SK-N-DZ (cell line): ENCODE results near the gene SOCS7.
"Not testable (repeated sequence)": the region's sequence is repeated elsewhere in the genome, so short reads cannot be mapped to it uniquely, and the experiment has no call there.

Experiments used
- DNase-seq: peaks from one replicate; pipeline ENCODE4 v3.0.0-alpha.2; 2015; ENCODE audit warnings: low spot score

The SOCS7 gene

DNA sequence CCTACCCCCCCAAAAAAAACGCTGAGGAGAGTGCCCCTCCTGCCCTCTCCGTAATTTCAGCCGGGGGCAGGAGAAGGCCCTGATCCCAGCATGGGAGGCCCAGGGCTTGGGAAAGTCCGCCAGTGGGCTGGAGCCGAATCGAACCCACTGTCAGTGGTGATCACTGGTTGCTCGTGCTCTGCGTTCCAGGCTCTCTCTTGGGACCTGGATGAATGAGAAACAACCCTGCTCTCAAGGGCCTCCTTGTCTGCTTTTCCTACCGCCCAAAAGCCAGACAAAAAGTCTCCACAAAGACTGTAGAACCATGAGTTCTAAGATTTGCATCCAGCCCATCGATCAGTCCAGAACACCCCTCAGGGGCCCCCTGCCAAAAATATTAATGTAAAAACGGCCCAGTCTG, 84.7 kb downstream of the SOCS7 start:
- no peak for DNase-seq

DNA sequence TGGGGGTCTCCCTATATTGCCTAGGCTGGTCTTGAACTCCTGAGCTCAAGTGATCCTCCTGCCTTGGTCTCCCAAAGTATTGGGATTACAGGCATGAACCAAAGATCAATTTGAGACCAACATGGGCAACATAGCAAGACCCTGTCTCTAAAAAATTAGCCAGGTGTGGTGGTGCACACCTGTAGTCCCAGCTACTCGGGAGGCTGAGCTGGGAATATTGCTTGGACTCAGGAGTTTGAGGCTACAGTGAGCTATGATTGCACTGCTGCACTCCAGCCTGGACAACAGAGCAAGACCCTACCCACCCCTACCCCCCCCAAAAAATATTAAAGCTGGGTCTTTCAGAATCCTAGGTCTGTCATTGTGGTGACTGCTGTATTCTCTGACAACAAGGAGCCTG, 85.7 kb downstream of the SOCS7 start:
- DNase-seq = not testable (repeated sequence)

DNA sequence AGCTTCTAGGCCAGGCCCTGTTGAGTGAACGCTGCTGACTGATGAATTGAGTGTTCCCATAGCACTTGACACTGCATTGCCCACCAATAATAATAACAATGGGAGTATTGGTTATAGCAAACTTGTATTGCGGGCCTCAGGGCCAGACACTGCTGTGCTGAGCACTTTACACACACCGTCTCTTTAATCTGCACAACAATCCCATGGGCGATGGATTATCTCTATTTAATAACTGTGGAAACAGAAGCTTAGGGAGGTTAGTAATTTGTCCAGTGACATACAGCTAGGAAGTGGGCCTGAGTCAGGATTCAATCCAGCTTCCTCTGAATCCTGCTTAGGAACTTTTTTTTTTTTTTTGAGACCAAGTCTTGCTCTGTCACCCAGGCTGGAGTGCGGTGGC, 87.8 kb downstream of the SOCS7 start:
- DNase-seq = no peak

DNA sequence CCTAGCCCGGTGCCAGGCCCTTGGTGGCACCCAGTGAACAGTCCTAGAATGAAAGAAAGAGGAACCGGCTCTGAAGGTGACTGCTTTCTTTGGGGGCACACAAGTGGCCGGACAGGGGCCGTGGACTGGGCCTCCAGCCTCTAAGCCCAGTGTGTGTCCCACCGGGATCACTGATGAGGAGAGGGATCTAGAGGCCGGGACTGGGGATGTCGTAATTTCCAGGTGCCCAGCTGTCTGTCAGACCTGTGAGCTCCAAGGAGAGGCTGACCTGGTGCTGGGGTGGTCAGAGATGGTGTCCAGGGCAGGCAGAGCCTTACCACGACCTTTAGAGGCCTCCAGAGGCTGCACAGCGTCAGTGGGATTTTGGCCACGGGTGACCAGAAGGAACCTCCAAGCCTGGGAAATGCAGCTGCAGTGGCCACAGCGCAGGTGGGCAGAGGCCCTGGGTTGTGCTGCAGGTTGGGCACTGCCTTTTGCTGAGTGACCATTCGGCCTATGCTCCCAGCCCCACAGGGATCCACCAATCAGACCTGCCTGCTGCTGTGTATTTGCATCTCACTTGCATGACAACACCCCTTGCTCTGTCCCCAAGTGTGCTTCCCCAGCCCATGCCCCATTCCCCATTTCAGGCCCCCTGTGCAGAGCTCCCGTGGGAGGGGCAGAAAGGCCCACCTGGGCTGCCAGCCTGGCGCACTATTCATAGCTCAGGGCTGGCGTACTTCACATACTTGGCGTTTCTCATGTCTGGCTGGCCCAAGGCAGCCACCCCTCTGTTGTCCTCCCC, 89.2 kb downstream of the SOCS7 start:
- no peak for DNase-seq

DNA sequence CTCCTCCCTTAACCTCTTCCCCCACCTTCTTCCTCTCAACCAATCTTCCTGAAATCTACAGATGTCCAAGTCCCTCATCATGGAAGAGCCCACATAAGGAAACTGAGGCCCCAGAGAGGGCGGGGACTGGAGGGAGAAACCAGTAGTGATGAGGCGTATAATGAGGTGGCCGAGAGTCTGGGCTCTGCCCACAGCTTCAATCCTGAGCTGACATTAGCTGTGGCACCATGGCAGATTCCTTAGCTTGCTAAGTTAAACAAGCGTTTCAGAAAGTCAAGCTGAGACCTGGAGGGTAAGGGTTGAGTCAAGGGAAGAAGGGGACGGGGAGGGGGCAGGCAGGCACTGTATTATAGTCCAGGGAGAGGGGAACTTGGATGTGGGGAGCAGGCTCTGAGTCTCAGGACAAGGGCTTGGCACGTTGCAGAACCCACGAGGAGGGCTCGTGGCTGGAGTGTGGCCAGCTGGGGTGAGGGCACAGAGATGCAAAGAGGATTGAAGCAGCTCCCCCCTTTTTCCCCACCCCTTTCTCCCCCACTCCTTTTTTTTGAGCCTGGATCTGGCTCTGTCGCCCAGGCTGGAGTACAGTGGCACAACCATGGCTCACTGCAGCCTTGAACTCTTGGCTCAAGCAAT, 89.9 kb downstream of the SOCS7 start:
- no peak for DNase-seq

DNA sequence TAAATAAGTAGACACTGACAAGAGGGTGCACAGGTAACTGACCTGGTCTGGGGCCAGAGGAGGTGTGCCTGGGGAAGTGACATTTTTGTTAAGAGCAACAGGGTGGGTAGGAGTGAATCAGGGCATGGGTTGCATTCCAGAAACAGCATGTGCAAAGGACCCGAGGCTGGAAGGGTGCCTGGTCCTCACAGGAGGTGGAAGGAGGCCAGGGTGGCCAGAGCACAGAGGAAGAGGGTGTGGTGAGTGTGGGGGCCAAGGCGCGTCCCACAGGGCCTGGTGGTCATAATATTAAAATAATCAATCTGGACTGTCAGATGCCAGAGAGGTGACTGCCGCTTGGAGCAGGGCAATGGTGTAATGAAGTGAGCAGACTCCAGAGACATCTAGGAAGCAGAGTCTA, 90.9 kb downstream of the SOCS7 start:
- DNase-seq = no peak

DNA sequence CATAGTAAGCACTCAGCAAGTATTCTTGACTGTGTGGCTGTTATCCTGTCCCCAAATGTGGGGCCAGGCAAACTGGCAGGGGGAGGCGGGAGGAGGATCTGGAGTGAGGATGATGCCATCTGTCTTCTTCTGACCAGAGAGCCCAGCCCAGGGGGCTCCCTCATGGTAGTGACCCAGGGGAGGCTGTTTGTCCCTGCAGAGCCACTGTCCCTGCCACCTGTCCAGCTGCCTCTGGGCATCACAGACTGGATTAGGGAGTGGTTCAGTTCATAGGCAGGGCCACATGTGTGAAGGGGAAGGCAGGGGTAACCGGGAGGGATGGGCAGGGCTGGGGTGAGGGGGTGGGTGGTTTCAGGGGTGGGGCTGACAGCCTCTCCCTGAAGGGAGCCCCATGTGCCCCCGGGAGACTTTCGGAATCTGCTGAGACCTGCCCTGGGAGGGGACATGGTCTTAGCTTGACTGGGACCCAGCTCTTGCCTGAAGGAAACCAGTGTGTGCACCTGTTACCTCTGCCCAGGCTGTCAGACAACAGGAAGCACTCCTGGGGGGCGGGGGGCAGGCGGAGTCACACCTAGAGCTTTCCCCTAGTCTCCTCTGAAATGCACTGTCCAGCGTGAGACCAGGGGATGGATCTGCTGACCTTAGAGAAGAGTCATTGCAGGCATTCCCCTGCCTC, 91.8 kb downstream of the SOCS7 start:
- DNase-seq = no peak

DNA sequence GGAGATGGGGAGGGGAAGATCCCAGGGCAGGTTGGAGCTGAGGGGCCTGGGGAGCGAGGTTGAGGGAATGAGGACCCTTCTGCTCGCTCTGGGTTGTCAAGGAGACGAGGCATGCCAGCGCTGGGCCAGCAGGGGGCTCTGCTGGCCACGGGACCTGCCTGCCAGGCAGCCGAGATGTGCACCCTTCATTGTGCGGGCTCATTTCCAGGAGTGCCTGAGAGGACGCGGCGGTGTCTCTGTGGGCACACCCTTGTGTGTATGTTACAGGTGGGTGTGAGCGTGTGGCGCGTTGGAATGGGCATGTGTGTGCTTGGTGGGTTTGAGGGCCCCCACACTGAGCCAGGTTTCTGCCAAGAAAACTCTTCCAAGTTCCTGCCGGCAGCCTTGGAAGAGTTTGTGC, 92.5 kb downstream of the SOCS7 start:
- DNase-seq = peak; percentile 70

DNA sequence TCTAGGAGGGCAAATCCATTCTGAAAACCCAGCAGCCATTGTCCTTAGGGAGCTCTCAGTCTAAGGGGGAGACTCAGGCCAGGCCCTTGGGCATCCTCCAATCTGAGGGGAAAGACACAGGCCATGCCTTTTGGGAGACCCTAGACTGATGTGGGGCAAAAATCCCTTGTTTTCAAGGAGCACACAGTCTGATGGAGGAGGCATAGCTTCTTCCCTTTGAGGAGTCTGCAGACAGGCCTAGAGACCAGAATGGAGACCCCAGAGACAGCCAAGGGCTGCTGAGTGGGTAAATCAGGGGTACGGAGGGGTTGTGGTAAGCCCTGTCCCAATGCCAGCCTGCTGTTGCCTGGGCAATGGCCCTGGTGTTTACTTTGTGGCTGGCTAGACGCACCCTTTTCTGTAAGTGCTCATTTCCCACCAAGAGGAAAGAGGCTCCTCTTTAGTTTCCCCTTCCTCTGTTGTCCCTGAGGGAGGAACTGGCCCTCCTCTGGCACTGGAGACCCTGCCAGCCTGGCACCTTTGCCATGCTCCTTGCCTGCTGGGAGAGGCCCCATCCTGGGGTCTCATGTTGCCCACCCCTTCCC, 96.0 kb downstream of the SOCS7 start:
- DNase-seq = no peak

DNA sequence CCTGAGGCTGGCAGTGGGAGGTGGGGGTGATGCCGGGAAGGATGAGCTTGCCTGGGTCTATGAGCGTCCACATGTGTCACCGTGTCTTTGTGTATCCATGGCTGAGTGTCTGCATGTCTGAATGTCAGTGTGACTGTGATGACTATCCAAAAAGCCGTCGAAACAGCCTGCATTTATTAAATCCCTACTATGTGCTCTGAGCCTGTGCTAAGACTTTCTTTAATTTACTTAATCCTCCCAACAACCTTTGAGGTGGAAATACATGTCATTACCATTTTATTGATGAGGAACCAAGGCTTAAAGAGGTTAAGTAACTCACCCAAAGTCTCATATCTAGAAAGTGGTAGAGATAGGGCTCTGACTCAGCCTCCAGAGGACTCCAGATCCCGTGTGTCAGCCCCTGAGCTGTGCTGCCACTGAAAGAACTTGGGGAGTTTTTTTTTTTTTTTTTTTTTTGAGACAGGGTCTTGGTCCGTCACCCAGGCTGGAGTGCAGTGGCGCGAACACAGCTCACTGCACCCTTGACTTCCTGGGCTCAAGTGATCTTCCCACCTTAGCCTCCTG, 96.6 kb downstream of the SOCS7 start:
- no peak for DNase-seq

DNA sequence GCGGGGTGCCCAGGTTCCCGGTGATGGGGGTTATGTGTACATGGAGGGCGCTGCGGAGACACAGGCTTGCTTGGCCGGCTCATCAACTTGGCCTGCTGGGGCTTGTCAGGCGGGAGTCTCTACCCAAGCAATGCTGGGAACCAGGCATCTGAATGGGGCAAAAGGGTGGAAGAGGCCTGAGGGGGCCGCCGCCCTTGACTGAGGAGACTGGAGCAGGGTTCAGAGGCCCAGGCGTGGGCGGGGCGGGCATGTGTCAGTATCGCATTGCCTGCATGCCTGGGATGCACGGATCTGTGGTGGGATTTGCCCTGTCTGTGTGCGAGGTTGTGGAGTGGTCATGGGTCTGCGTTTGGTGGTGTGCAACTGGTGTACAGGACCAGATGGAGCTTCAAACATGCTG, 97.7 kb downstream of the SOCS7 start:
- no peak for DNase-seq

DNA sequence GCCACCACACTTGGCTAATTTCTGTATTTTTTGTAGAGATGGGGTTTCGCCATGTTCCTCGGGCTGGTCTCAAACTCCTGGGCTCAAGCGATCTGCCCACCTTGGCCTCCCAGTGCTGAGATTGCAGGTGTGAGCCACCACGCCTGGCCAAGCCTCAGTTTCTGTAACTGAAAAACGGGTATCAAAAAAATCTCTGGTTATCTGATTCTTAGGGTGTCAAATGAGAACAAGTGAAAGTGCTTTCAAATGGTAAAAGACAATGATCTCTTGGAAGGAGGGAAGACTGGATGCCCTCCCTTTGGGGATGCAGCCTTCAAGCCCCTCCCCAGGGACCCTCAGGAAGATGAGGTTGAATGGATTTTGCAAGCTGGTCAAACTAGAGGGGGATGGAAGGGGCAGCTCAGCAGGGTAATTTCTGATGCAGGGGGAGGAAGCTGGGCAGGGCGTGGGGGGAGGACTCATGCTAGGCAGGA, 98.9 kb downstream of the SOCS7 start:
- no peak for DNase-seq

DNA sequence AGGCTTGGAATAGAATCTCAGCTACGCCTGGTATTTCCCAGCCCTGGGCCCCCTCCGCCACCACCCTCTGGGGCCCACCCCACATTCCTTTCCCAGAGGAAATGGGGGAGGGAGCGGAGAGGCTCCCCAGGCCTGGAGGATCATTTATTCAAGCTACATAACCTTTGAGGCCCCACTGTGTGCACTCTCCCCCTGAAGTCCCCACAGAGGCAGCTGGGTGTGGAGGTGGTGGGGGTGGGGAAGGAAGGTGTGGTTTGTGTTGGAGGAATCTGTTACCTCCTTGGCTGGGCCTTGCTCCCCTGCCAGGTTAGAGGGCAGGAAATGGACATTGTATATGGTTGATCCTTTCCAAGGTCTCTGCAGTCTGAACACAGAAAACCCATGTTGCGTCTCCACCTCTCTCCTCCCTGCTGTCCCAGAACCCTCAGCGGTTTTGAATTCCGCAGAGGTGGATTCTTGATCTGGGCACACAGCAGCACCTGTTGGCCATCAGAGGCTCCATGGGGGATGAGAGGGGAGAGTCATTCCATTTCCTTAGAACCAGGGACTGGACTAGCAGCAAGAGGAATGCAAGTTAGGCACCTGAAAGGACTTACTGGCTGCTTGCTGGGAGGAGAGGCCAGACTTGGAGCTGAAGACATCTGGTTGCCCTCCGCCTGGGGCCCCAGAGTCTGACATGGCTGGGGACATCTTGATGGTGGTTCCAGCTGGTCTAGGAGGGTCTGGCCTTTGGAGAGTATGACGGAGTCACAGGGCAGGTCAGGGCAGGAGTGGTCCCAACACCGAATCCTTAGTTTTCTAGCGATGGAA, 99.6 kb downstream of the SOCS7 start:
- no peak for DNase-seq

DNA sequence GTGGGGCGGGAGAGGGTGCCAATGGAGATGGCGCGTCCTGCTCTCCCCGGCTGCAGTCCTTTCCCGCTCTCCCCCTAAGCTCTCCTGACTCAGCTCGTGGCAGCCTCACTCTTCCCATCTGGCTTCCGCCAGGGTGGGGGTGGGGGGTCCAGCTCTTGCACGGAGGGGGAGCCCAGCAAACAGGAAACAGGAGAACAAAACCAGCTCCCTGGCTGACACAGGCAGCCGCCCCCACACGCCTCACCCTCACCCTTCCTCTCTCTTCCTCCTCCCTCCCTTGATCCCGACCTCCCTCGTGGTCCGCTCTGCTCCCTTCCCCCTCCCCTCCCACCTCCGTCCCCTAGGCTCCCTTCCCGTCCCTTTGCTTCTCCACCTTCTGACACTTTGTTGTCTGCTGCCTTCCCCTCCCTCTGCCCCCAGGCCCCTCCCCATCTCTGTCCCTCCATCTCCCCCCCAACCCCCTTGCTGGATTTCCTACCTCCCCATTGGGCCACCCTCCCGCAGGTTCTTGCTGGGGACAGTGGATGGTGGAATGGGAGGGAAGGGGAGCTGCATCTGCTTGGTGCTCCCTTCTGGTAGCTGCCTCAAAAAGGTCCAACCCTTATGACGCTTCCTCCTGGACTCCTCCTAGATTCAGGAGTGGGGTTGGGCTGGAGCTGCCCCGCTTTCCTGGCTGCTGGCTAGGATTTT, 100.3 kb downstream of the SOCS7 start:
- DNase-seq = peak; percentile 41

DNA sequence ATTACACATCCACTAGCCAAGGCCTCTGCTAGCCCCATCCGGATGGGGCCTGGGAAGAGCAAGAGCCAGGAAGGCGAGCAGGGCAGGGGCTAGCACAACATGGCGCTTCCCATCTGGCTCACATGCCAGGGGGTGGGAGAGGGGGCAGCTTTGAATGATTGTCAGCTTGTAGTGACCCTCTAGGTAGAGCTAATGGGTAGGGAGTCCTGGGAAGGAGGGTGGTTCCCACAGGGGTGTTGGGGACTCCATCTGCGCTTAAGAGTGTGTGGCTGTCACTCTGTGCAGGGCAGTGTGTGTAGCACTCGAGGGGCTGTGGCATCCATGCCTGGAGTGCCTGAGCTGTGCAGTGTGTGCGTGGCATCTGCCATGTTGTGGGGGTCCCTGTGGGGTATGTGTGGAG, 101.1 kb downstream of the SOCS7 start:
- no peak for DNase-seq

DNA sequence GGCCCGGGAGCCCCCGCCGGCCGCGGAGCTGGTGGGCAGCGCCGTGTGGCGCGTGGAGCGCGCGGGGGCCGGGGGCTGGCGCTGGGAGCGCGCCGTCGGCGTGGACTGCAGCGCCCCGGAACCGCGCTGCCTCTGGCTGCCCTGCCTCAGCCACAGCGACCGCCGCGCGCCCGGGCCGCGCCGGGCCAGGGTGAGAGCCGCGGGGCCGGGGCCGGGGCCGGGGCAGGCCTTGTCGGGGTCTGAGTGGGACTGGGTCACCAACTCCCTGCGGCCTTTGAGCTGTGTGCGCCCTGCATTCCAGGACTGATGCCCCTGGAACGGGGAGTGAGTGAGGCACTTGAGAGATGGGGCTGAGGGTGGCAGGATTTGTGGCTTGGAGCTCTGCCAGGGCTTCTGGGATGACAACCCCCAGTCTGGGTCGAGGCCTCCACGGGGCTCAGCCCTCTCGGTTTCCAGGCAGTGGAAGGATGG, 102.3 kb downstream of the SOCS7 start:
- DNase-seq = no peak

DNA sequence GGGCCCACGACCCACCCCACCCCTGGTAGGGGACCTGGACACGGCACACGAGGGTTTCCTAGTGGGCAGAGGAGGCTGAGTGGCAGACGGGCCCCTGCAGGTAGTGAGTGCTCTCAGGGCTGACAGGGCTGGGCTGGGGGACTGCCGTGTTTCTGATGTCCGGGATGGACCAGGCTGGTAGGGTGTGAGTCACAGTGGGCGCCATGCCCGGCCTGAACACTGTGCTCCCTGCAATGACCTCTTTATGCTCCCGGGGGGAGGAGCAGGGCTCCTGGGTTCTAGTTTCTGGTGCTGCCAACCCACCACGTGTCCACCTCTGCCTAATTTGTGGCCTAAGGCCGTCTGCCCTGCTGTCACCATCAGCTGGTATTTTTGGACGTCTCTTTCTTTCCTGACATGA, 102.9 kb downstream of the SOCS7 start:
- no peak for DNase-seq
